HT1080 (cell line): Measurements from ENCODE around the gene CALD1. TPM values are rescaled to one million over a fixed set of nuclear protein-coding genes. Genes with fewer than 3 reads are reported as not detected.
A peak's percentile ranks its signal among the peaks of the same experiment; 100 is the strongest.

Experiments used
- DNase-seq: peaks from one replicate; pipeline ENCODE4 v3.0.0-alpha.2; 2015; ENCODE audit warnings: low read depth
- total RNA-seq: library from RNA; depleted of rRNA; stranded (reverse); fragments of >200 nt; shearing (Covaris generic); gene quantifications from 2 replicates; pipeline ENCODE4 v1.2.3, GENCODE V29; 2014

CALD1 gene
- total RNA-seq, 1 experiment from 2014 or later = 57.3 TPM

- DNase-seq = no peak
Measured at GRCh38 chr7:134922720-134923704, 143.6 kb downstream of the CALD1 start.

GRCh38 chr7:134925766-134926165 is 146.3 kb downstream of the CALD1 start:
- DNase-seq = no peak

- no peak for DNase-seq
Measured at GRCh38 chr7:134926396-134926795, 147.0 kb downstream of the CALD1 start.

DNA sequence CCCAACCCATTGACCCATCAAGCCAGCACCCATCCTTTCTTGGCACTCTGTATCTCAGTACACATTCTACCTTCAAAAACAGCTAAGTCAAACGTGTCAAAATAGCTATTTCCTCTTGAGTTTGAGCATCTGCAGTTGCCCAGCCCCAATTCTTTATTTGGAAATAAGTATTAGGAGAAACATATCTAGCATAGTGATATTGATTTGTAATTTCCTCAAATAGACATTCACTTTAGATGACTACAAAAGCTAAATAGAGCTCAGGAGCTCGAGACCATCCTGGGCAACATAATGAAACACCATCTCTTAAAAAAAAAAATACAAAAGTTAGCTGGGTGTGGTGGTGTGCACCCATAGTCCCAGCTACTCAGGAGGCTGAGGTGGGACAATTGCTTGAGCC is 147.6 kb downstream of the CALD1 start:
- DNase-seq = no peak

- no peak for DNase-seq
Measured at GRCh38 chr7:134927723-134928122, 148.3 kb downstream of the CALD1 start.

- DNase-seq = no peak
Measured at GRCh38 chr7:134928554-134928953, 149.1 kb downstream of the CALD1 start.

- no peak for DNase-seq
Measured at GRCh38 chr7:134931487-134931886, 152.1 kb downstream of the CALD1 start.

DNA sequence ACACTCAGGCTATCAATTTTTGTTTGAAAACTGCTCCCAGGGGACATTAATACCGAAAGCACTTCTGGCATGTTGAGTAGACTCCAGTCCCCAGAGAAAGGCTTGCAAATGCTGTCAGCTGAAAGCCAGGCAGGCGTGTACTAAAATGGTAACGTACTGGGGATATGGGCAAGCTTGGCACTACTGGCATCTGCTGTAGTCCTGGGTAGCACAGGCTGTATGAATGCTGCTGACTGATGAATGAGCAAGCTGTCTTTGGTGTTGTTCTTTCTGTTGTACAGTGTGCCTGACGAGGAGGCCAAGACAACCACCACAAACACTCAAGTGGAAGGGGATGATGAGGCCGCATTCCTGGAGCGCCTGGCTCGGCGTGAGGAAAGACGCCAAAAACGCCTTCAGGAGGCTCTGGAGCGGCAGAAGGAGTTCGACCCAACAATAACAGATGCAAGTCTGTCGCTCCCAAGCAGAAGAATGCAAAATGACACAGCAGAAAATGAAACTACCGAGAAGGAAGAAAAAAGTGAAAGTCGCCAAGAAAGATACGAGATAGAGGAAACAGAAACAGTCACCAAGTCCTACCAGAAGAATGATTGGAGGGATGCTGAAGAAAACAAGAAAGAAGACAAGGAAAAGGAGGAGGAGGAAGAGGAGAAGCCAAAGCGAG is 153.4 kb downstream of the CALD1 start:
- DNase-seq = no peak

- no peak for DNase-seq
Measured at GRCh38 chr7:134933460-134934068, 154.1 kb downstream of the CALD1 start.

GRCh38 chr7:134935701-134936100 is 156.3 kb downstream of the CALD1 start:
- DNase-seq = no peak

GRCh38 chr7:134936893-134937510 is 157.6 kb downstream of the CALD1 start:
- no peak for DNase-seq

GRCh38 chr7:134938141-134938540 is 158.7 kb downstream of the CALD1 start:
- DNase-seq = no peak

GRCh38 chr7:134939136-134939535 is 159.7 kb downstream of the CALD1 start:
- DNase-seq = no peak

DNA sequence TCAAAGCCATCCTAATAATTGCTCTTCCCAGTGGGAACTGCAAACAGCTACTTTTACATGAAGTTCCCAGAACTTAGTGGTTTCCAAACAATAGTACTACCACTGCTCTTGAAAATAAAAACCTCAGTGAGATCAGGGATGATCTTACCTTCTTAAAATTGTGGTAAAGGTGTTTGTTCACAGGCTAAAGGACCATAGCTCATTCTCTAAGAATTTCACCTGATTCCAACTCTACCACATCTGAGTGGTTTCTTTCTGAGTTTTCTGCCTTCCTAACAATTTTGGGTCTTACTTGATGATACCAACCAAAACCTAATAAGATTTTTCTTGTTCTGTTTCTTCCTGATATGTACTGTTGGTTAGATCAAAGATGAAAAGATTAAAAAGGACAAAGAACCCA is 161.3 kb downstream of the CALD1 start:
- no peak for DNase-seq

GRCh38 chr7:134941185-134941900 is 161.9 kb downstream of the CALD1 start:
- DNase-seq = peak; percentile 69

GRCh38 chr7:134941952-134942351 is 162.5 kb downstream of the CALD1 start:
- DNase-seq = no peak

DNA sequence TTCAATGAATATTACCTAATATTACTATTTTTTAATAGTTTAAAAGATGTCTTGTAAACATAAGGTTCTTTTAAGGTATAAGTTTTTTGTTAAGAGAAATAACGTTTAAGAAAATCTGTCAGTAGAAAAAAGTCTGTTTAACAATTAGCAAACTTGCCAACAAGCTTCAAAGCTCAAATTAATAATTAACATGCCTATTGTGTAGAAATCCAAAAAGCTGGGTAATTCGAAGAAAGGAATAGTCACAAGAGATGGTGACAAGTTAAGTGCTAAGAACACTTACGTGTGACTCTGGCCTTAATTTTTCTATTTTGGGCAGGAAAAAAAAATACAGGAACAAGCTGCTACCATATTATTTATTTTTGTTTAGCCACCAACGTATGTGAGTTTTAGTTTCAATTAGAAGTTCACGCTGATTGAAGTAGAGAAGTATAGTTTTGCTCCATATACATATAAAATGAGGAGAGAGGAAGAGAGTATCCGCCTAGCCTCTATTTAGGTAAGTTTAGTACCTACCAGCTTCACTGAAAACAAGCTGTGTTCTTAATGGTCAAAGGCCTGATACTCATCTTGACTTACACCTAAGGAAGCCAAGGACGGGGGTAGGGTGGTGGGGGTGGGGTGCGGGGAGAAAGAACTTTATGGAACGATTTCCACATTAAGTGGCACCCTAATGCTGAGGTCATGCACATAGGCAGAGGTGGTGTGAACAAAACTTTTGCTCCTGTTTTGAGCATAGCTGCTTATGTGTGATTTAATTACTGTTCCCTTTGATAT is 163.4 kb downstream of the CALD1 start:
- no peak for DNase-seq

GRCh38 chr7:134943785-134944400 is 164.5 kb downstream of the CALD1 start:
- peak; percentile 28 for DNase-seq

- DNase-seq = no peak
Measured at GRCh38 chr7:134945691-134946090, 166.3 kb downstream of the CALD1 start.

- DNase-seq = no peak
Measured at GRCh38 chr7:134946260-134946659, 166.8 kb downstream of the CALD1 start.
